ENCODE data around the gene BEND7.
"Not testable (repeated sequence)": the region's sequence is repeated elsewhere in the genome, so short reads cannot be mapped to it uniquely, and the experiment has no call there.

The BEND7 gene

GRCh38 chr10:13421382-13421917 is 107.4 kb downstream of the BEND7 start:
- no peak for DNase-seq (ENCODE audit: low read depth)

GRCh38 chr10:13420532-13421307 is 108.1 kb downstream of the BEND7 start:
- no peak for DNase-seq (ENCODE audit: low read depth)

- no peak for DNase-seq (ENCODE audit: low read depth)
These were observed 111.2 kb downstream of the BEND7 start for GRCh38 chr10:13417459-13418126.

- no peak for DNase-seq (ENCODE audit: low read depth)
These were observed 112.1 kb downstream of the BEND7 start for GRCh38 chr10:13416760-13417159.

- no peak for DNase-seq (ENCODE audit: low read depth)
These were observed 114.0 kb downstream of the BEND7 start for GRCh38 chr10:13414855-13415254.

GRCh38 chr10:13414137-13414536 is 114.7 kb downstream of the BEND7 start:
- no peak for DNase-seq (ENCODE audit: low read depth)

- DNase-seq (ENCODE audit: low read depth) = no peak
These were observed 115.9 kb downstream of the BEND7 start for GRCh38 chr10:13412894-13413293.

- no peak for DNase-seq (ENCODE audit: low read depth)
These were observed 124.0 kb downstream of the BEND7 start for GRCh38 chr10:13404791-13405190.

- no peak for DNase-seq (ENCODE audit: low read depth)
These were observed 124.5 kb downstream of the BEND7 start for GRCh38 chr10:13404305-13404759.

- DNase-seq (ENCODE audit: low read depth) = not testable (repeated sequence)
These were observed 125.4 kb downstream of the BEND7 start for GRCh38 chr10:13403426-13403825.

GRCh38 chr10:13402021-13402420 is 126.8 kb downstream of the BEND7 start:
- no peak for DNase-seq (ENCODE audit: low read depth)

- no peak for DNase-seq (ENCODE audit: low read depth)
These were observed 127.7 kb downstream of the BEND7 start for GRCh38 chr10:13401142-13401541.

GRCh38 chr10:13400196-13400965 is 128.4 kb downstream of the BEND7 start:
- DNase-seq (ENCODE audit: low read depth) = no peak

GRCh38 chr10:13399752-13400151 is 129.1 kb downstream of the BEND7 start:
- no peak for DNase-seq (ENCODE audit: low read depth)

- DNase-seq (ENCODE audit: low read depth) = no peak
These were observed 129.6 kb downstream of the BEND7 start for GRCh38 chr10:13399236-13399635.

GRCh38 chr10:13397052-13397451 is 131.8 kb downstream of the BEND7 start:
- DNase-seq (ENCODE audit: low read depth) = no peak

- no peak for DNase-seq (ENCODE audit: low read depth)
These were observed 132.4 kb downstream of the BEND7 start for GRCh38 chr10:13396369-13396768.

GRCh38 chr10:13395540-13395939 is 133.3 kb downstream of the BEND7 start:
- no peak for DNase-seq (ENCODE audit: low read depth)

GRCh38 chr10:13393640-13394039 is 135.2 kb downstream of the BEND7 start:
- DNase-seq (ENCODE audit: low read depth) = no peak

GRCh38 chr10:13392701-13393100 is 136.1 kb downstream of the BEND7 start:
- no peak for DNase-seq (ENCODE audit: low read depth)

All from non-pigmented ciliary epithelial cell (primary cell).